Kasumi-1 (cell line): Measurements from ENCODE around the gene IPO13.
A peak's percentile ranks its signal among the peaks of the same experiment; 100 is the strongest.

Source experiments
- DNase-seq, 2 experiments: peaks; one replicate each; lab custom pipeline; 2025; lab: John Stamatoyannopoulos, UW

IPO13 gene

DNA sequence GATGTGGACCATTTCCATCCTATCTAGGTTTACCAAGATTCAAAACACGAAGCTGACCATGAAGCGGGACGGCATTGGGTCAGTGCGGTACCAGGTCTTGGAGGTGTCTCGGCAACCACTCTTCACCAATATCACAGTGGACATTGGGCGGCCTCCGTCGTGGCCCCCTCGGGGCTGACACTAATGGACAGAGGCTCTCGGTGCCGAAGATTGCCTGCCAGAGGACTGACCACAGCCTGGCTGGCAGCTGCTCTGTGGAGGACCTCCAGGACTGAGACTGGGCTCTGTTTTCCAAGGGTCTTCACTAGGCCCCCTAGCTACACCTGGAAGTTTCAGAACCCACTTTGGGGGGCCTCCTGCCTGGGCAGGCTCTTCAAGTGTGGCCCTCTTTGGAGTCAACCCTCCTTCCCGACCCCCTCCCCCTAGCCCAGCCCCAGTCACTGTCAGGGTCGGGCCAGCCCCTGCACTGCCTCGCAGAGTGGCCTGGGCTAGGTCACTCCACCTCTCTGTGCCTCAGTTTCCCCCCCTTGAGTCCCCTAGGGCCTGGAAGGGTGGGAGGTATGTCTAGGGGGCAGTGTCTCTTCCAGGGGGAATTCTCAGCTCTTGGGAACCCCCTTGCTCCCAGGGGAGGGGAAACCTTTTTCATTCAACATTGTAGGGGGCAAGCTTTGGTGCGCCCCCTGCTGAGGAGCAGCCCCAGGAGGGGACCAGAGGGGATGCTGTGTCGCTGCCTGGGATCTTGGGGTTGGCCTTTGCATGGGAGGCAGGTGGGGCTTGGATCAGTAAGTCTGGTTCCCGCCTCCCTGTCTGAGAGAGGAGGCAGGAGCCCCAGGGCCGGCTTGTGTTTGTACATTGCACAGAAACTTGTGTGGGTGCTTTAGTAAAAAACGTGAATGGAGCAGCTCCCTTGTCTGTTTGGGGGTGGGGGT is 43.8 kb downstream of the IPO13 start:
- DNase-seq: peak in 1 of 2 experiments; percentile 28

DNA sequence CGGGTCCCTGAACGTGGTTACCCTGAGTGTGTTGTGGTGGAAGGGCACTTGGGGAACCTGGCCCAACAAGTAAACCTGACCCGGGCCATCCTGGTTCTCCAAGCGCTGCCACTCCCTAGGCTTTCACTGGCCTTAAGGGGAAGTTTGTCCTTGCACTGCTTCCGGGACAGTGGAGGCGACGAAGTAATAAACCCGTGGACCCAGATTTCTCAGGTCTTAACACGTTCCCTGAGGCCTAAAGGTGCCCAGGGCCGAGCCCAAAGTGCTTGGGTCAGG is 44.4 kb downstream of the IPO13 start:
- no peak for DNase-seq

DNA sequence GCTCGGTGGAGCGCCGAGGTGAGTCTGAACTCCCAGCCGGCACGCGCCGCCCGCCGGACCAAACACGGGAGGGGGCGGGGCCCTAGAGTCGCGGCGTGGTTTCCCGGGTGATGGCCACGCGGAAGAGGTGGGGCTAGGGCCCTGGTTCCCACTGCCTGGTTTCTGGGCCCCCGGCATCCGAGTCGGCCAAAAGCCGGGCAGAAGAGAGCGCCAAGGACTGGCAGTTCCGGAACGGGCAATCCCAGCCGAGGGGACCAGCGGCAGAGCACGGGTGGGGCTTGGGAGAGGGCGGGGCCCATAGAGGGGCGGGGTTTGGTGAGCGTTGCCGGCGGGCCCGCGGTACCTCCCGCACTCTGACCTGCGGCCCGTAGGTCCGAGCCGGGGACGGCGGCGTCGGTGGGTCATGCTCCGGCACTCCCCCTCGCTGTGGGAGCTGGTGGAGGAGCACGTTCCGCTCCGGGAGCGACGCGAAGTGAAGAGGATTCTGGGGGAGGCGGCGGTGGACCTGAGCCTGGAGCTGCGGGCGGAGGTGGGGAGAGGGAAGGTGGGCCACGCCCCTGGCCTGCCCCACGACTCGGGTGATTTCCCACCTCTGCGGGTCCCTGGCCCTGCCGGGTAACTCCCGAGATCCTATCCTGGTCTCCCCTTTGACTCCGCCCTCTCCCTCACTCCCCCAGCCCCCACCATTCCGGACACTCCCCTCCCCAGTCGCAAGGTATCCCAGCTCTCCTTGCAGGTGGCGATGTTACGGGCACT is 44.9 kb downstream of the IPO13 start, which contains the start of gene CCDC24:
CCDC24 (plus strand) TSS at position 124 of the 756 bp plus-strand sequence; CDS start at position 404, 280 bp downstream.
- DNase-seq: peak; percentile 48 to 69

DNA sequence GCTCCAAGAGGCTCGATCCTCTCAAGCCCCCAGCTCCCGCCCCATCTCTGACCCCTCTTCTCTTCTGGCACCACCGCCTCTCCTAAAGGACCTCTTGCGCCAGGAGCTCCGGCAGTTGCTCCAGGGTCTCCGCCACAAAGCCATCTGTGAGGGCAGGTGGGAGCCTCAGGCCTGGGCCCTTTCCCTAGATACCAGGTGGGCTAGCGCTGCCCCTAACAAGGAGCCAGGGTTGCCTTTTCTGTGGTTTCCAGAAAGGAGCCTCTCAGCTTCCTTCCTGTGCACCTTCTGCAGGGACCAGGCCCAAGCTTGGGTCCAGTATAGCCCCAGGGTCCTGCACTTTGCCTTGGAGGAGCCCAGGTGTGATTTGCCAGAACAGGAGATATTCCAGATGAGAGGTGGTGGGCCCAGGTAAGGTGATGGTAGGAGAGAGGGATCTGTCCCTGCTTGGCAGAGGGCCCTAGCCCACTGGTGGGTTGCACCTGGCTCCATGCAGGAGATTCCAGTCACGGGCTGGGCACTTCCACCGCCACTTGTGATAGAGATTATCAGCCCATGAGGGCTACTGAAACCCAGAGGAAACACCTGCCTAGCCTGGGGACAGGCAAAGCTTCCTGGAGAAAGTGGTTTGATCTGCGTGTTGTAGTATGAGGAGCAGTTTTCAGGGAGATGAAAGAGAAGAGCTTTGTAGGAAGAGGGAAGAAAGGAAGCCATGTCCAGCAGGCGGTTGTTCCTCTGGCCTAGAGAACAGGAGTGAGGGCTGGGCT is 45.7 kb downstream of the IPO13 start:
- no peak for DNase-seq

- no peak for DNase-seq
These were observed 46.6 kb downstream of the IPO13 start for GRCh38 chr1:43993206-43993914.

DNA sequence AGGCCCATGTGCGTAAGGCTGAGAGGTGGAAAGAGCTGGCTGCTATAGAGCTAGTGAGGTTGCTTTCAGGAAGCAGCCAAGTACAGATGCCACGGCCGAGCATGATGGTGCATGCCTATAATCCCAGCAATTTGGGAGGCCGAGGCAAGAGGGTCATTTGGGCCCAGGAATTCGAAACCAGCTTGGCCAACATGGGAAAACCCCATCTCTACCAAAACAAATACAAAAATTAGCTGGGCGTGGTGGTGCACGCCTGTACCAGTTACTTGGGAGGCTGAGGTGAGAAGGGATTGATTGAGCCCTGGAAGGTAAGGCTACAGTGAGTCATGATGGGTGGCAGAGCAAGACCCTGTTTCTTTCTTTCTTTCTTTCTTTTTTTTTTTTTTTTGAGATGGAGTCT is 47.3 kb downstream of the IPO13 start:
- no peak for DNase-seq

GRCh38 chr1:43994794-43995790 is 48.3 kb downstream of the IPO13 start:
- DNase-seq: peak; percentile 38

GRCh38 chr1:43995984-43996732 is 49.4 kb downstream of the IPO13 start:
- DNase-seq: no peak

DNA sequence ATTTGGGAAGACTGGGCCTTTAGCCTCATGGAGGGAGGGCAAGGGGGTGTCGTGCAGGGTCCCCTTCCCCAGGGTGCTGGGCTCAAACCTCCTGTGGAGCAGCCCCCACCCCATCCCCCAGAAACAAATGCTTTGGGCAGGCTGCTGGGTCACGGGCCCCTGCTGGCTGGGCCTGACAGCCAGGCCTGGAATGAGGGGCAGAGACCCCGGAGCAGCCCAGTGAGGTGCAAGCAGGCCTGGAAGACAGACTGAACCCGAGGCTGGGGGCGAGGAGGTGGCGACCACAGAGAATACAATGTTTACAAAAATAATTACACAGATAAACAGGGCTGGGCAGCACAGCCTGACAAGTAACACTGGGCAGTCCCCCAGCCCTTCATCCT is 50.0 kb downstream of the IPO13 start:
- no peak for DNase-seq

DNA sequence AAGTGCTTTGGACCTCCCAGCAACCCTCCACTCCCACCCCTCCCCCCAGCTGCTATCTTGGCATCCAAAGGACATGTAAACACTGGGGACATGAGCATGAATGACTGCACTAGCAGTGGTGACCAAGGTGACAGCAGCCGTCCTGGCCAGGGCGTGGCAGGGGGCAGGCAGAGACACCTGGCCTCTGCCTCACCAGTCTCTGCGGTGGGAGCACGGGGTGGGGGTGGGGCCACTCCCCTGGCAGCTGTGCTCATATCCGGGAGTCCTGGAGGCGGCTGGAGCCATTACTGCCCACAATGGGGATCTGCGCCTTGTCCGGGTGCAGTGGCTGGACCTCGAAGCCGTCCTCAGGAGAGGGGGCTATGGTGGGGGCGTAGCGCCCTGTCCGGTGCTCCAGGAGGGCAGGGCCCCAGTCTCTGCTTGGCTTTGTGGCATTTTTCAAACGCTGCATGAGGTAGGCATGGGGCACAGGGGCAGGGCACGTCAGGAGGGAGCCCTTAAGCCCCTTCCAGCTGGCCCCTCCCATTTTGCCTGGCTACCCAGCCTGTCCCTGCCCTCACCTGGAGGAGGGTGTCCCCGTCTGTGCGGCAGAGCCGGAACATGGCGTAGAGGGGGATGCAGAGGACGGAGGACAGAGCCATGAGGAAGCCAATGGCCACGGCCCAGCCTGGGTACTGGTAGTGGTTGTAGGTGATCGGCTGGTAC is 50.7 kb downstream of the IPO13 start:
- DNase-seq: no peak

GRCh38 chr1:43998000-43998378 is 51.2 kb downstream of the IPO13 start:
- DNase-seq: no peak

GRCh38 chr1:43999455-43999854 is 52.7 kb downstream of the IPO13 start:
- DNase-seq: no peak

GRCh38 chr1:44000122-44000665 is 53.4 kb downstream of the IPO13 start:
- no peak for DNase-seq

DNA sequence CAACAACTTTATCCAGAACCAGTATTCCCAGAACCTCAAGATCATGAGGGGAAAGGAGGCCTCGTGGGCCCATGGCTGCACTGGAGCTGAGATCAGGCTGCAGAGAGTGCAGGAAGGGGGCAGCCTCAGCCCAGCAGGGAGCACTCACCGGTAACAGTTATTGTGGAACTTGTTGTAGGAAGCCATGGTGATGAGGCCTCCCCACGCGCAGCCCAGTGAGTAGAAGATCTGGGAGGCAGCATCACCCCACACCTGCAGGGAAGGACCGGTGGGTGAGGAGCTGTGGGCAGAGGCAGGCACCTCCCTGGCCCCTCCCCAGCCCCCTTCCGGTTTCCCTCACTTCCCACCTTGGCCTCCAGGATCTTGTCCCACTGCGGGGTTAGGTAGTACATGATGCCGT is 55.4 kb downstream of the IPO13 start:
- no peak for DNase-seq

- DNase-seq: no peak
These were observed 55.9 kb downstream of the IPO13 start for GRCh38 chr1:44002606-44003157.

GRCh38 chr1:44008259-44008658 is 61.5 kb downstream of the IPO13 start:
- DNase-seq: no peak

GRCh38 chr1:44010935-44011471 is 64.3 kb downstream of the IPO13 start:
- DNase-seq: no peak

DNA sequence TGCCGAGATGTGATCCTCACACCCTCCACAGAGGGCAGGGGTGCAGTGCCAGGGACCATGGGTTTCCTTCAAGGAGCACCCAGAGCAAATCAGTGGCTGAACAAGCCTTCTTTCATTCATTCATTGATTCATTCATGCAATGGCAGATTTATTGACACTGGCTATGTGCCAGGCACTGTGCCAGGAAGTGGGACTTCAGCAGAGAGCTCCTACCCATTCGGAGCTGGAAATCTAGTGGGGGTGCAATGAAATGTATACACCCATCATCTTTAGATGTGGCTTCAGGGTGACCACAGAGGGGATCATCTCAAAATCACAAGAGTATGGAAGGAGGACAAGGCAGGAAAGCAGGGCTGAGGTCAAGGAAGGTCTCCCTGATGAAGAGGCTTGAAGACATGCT is 65.7 kb downstream of the IPO13 start:
- no peak for DNase-seq
